LNCAP (cell line): ENCODE data around the gene MYLIP.

ENCODE experiments used
- TF ChIP-seq, protein P1 (sequence below): fragments of 450-650 bp; IDR thresholded peaks from 2 replicates; pipeline ENCODE4 v1.5.1; 2017; ENCODE audit warnings: mild to moderate bottlenecking

MYLIP gene

DNA sequence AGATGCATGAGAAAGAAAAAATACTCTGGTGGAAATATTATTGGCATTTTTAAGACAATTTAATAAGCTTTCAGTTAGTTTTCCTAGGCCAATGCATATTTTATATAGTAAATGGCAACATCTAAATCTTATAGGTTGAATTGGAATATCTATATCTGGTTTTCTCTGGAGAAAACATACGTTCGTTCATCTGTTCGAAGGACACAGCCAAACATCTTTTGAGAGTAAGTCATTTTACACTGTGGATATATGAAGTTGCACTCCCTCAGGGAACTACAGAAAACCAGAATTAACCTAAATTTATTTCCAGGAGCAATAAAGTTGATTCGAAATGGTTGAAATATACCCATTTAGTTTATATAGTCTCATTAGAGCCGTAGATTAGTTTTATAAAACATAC, 49.0 kb downstream of the MYLIP start:
- TF ChIP-seq, protein P1, sequence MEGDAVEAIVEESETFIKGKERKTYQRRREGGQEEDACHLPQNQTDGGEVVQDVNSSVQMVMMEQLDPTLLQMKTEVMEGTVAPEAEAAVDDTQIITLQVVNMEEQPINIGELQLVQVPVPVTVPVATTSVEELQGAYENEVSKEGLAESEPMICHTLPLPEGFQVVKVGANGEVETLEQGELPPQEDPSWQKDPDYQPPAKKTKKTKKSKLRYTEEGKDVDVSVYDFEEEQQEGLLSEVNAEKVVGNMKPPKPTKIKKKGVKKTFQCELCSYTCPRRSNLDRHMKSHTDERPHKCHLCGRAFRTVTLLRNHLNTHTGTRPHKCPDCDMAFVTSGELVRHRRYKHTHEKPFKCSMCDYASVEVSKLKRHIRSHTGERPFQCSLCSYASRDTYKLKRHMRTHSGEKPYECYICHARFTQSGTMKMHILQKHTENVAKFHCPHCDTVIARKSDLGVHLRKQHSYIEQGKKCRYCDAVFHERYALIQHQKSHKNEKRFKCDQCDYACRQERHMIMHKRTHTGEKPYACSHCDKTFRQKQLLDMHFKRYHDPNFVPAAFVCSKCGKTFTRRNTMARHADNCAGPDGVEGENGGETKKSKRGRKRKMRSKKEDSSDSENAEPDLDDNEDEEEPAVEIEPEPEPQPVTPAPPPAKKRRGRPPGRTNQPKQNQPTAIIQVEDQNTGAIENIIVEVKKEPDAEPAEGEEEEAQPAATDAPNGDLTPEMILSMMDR, result no peak

DNA sequence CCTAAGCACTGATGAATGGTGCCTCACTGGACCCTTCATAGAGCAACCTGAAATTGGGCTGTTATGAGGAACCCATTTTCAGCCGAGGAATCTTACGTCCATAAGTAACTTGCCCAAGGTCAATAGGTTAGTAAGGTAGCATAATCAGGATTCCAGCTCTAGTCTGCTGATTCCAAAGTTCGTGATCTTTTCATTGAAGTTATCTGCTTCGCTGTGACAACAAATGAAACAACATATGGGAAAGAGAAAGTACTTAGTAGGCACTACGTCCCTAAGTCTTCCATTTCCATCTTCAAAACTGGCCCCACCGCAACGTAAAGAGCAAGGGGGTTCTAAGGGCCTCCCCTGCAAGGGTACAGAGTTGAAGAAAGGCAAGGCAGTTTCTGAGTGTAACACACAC, 49.5 kb downstream of the MYLIP start:
- TF ChIP-seq, protein P1, result no peak

DNA sequence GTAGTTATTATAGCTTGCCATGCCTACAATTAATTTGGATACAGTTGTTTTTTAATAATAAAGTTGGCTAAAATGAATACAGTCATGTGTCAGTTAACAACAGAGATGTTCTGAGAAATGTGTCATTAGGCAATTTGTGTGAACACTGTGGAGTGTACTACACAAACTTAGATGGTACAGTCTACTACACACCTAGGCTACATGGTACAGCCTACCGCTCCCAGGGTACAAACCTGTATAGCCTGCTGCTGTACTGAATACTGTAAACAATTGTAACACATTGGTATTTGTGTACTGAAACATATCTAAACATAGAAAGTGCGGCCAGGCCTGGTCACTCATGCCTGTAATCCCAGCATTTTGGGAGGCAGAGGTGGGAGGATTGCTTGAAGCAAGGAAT, 50.2 kb downstream of the MYLIP start:
- TF ChIP-seq, protein P1, result no peak

DNA sequence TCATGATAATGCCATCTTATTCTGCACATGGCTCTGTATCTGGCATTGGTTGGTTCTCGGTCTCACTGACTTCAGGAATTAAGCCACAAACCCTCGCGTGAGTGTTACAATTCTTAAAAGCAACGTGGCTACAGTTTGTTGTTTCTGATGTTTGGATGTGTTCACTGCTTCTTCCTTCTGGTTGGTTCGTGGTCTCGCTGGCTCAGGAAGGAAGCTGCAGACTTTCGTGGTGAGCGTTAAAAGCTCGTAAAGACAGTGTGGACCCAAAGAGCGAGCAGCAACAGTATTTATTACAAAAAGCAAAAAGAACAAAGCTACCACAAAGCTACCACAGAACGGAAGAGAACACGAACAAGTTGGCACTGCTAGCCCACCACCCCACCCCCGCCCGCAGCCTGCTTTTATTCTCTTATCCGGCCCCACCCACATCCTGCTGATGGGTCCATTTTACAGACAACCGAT, 51.1 kb downstream of the MYLIP start:
- TF ChIP-seq, protein P1, result no peak

DNA sequence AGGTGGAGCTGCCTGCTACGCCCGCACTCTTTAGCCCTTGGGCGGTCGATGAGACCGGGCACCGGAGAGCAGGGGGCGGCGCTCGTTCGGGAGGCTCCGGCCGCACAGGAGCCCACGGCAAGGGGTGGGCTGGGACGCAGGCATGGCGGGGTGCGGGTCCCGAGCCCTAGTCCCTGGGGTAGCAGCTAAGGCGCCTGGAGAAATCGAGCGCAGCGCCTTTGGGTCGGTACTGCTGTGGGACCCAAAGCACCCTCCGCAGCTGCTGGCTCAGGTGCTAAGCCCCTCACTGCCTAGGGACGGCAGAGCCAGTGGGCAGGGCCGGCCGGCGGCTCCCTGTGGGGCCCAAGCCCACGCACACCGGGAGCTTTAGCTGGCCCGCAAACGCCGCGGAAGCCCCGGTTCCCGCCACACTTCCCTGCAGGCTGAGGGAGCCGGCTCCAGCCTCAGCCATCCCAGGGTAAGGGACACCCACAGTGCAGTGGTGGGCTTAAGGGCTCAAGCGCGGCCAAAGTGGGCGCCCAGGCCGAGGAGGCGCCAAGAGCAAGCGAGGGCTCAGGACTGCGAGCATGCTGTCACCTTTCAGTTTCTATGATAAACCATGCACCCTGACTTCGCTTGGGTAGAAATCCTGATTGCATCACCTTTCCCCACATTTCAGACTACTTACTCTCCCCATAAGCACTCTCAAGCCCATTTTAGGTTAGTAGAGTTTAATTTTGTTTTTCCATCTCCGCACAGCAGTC, 52.0 kb downstream of the MYLIP start:
- TF ChIP-seq, protein P1, result no peak

DNA sequence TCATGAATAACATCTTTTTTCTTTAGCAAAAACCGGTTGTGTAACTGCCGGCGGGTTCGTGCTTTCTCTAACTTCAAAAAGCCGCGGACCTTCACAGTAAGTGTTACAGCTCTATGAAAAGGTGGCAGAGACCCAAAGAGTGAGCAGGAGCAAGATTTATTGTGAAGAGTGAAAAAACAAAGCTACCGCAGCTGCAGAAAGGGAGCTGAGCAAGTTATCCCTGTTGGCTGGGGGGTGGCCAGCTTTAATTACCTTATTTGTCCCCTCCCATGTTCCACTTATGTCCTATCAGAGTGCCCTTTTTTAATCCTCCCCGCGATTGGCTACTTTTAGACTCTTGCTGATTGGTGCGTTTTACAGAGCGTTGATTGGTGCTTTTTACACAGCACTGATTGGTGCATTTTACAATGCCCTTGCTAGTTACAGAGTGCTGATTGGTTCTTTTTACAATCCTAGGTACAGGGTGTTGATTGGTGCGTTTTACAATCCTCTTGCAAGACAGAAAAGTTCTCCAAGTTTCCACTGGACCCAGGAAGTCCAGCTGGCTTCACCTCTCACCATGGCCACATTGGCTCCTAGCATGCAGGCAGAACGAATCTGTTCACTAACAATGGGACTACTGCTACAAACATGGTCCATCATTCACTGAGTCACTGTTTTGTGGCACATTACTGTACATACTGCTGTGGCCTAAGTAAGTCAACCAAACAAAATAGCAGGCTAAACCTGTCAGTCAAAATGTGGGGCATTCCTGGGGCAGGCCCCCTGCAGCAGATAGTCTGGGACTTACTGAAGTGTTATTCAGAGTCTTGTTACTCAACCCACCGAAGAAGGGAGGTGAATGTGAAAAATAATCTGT, 52.8 kb downstream of the MYLIP start:
- TF ChIP-seq, protein P1, result no peak

DNA sequence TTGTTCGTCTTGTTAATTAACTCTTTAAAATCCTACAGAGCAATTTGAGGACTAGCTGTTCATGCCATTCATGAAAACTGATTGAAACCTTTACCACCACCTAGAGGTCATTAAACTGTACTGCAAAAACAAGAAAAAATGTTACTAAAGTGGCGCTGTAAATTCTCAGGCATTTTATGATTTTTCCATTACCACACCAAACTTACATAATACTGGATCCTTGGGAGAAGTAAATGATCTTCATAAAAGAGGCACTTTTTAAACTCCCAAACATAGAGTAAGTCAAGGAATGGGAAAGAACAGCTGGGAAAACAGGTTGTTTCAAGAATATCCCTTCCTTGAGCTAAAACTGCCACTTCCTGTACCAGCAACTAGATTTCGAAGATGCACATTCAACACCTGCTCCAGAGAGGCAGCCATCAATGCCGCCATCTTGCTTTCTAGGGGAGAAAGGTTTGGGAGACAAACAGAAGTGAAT, 54.3 kb downstream of the MYLIP start:
- TF ChIP-seq, protein P1, result peak; percentile 65
